B cell (primary cell): ENCODE data around the gene DYDC2. TPM values are rescaled to one million over a fixed set of nuclear protein-coding genes. Genes with fewer than 3 reads are reported as not detected.

Experiments
- ATAC-seq: fragments of 200-7000 bp; cut with Tn5 transposase; one replicate; pipeline ENCODE4 v1.10.0; 2021; ENCODE audit warnings: low read depth, mild to moderate bottlenecking, moderate number of reproducible peaks, moderate library complexity
- CTCF ChIA-PET: fragments of 350-600 bp; sonication (Branson Sonifier 250); formaldehyde crosslinking; loops from one replicate; lab custom pipeline; 2021; ENCODE audit warnings: antibody characterized with exemption, inconsistent platforms; lab: Charles Lee
- POLR2A ChIA-PET: fragments of 350-600 bp; sonication (Branson Sonifier 250); formaldehyde crosslinking; loops from one replicate; lab custom pipeline; 2021; ENCODE audit warnings: antibody characterized with exemption; lab: Charles Lee
- DNase-seq: peaks from one replicate; pipeline ENCODE4 v3.0.0; 2013
- H2AFZ ChIP-seq: 2 replicates; pipeline ENCODE4 v1.6.1; 2012; ENCODE audit warnings: mild to moderate bottlenecking, low read depth, low read length; ENCODE audit not compliant: insufficient read depth, poor library complexity, severe bottlenecking
- H3K27ac ChIP-seq, 2 donors: 1 replicate in 1 of 2; 2 replicates in 1 of 2; pipeline ENCODE4 v1.5.1; 2012 to 2013; ENCODE audit warnings: low read length in 2 of 2, mild to moderate bottlenecking in 2 of 2, moderate library complexity in 1 of 2
- H3K27me3 ChIP-seq, 4 experiments: fragments of 200-600 bp in 1 of 4; sonication (generic) in 1 of 4; replicated peaks in 1 of 4; 1 replicate in 2 of 4; 2 replicates in 2 of 4; pipeline versions ENCODE4 v1.6.1 to v1.7.0; 2013 to 2016; ENCODE audit warnings: low read length in 3 of 4, mild to moderate bottlenecking in 2 of 4, mixed read lengths in 1 of 4, moderate library complexity in 1 of 4; ENCODE audit not compliant: insufficient read depth in 4 of 4, control insufficient read depth in 3 of 4; ENCODE audit errors: control extremely low read depth in 1 of 4
- H3K36me3 ChIP-seq, 2 experiments: replicated peaks in 1 of 2; 1 replicate in 1 of 2; 2 replicates in 1 of 2; pipeline versions ENCODE4 v1.6.1 to v1.7.1; 2013; ENCODE audit warnings: low read length in 1 of 2; ENCODE audit not compliant: insufficient read depth in 2 of 2, control insufficient read depth in 1 of 2; ENCODE audit errors: control extremely low read depth in 1 of 2, extremely low read depth in 1 of 2
- H3K4me1 ChIP-seq, 2 donors: fragments of 200-600 bp in 1 of 2; sonication (generic) in 1 of 2; 1 replicate in 1 of 2; 2 replicates in 1 of 2; pipeline versions ENCODE4 v1.5.1 to v1.6.1; 2013 to 2017; ENCODE audit warnings: low read length in 2 of 2; ENCODE audit not compliant: control insufficient read depth in 2 of 2, insufficient read depth in 2 of 2
- H3K4me2 ChIP-seq: replicated peaks from 2 replicates; pipeline ENCODE3; 2012; ENCODE audit warnings: mild to moderate bottlenecking, low read depth, low read length; ENCODE audit not compliant: poor library complexity, severe bottlenecking
- H3K4me3 ChIP-seq, 5 experiments: fragments of 200-600 bp in 1 of 5; sonication (generic) in 1 of 5; 1 replicate in 3 of 5; 2 replicates in 2 of 5; pipeline versions ENCODE4 v1.5.1 to v1.7.0; 2011 to 2016; ENCODE audit warnings: low read length in 4 of 5, mild to moderate bottlenecking in 4 of 5, low read depth in 2 of 5, control low read depth in 1 of 5, moderate library complexity in 1 of 5; ENCODE audit not compliant: insufficient read depth in 1 of 5; ENCODE audit errors: control extremely low read depth in 1 of 5, extremely low read depth in 1 of 5
- H3K79me2 ChIP-seq: fragments of 200-600 bp; sonication (generic); one replicate; pipeline ENCODE4 v1.6.0; 2016; ENCODE audit warnings: low read length; ENCODE audit not compliant: control insufficient read depth, insufficient read depth
- H3K9ac ChIP-seq: fragments of 200-600 bp; sonication (generic); 2 replicates; pipeline ENCODE4 v1.6.1; 2017; ENCODE audit warnings: mild to moderate bottlenecking, low read length, moderate library complexity
- H3K9me3 ChIP-seq, 3 donors: one replicate each; pipeline versions ENCODE4 v1.6.1 to v1.7.1; 2013; ENCODE audit warnings: low read length in 2 of 3; ENCODE audit not compliant: control insufficient read depth in 2 of 3, insufficient read depth in 1 of 3; ENCODE audit errors: control extremely low read depth in 1 of 3
- H4K20me1 ChIP-seq: 2 replicates; pipeline ENCODE4 v1.6.0; 2012; ENCODE audit warnings: mild to moderate bottlenecking, low read length; ENCODE audit not compliant: insufficient read depth, control insufficient read depth, poor library complexity, severe bottlenecking
- H3K27ac Mint-ChIP-seq: one replicate; pipeline ENCODE4 v1.8.0; 2021; ENCODE audit warnings: mixed read lengths
- H3K27me3 Mint-ChIP-seq: one replicate; pipeline ENCODE4 v1.8.0; 2021; ENCODE audit warnings: mixed read lengths
- H3K4me1 Mint-ChIP-seq: one replicate; pipeline ENCODE4 v1.8.0; 2021; ENCODE audit warnings: mixed read lengths
- H3K4me3 Mint-ChIP-seq: one replicate; pipeline ENCODE4 v1.8.0; 2021; ENCODE audit warnings: mixed read lengths
- H3K9me3 Mint-ChIP-seq: one replicate; pipeline ENCODE4 v1.8.0; 2022; ENCODE audit warnings: mixed read lengths; ENCODE audit not compliant: insufficient read depth
- CTCF ChIP-seq: fragments of 200-600 bp; IDR thresholded peaks from one replicate; pipeline ENCODE4 v1.8.0; 2022; ENCODE audit warnings: antibody characterized with exemption, mild to moderate bottlenecking
- EZH2 ChIP-seq: IDR thresholded peaks from 2 replicates; pipeline ENCODE4 v1.6.1; 2012; ENCODE audit warnings: borderline replicate concordance, low read depth, mild to moderate bottlenecking, moderate library complexity, low read length; ENCODE audit not compliant: insufficient read depth, poor library complexity, severe bottlenecking
- WGBS: methylation state at CpG from one replicate; pipeline ENCODE4 v1.1.5; 2013; ENCODE audit warnings: missing lambda C conversion rate; ENCODE audit not compliant: insufficient coverage; 5-methylcytosine and 5-hydroxymethylcytosine counted together
- intact Hi-C: fragments of 100-400 bp; cut with micrococcal nuclease; formaldehyde crosslinking; loops from one replicate; pipeline ENCODE4 v1.10.0; 2022
- polyA plus RNA-seq: library from polyadenylated mRNA; depleted of rRNA; stranded (reverse); fragments of >200 nt; gene quantifications from 2 replicates; pipeline ENCODE4 v1.2.3, GENCODE V29; 2012
- total RNA-seq, 2 donors: library from RNA; stranded (reverse); fragments of 120-200 nt in 1 of 2; gene quantifications; 1 replicate in 1 of 2; 2 replicates in 1 of 2; pipeline versions ENCODE4 v1.2.3 to v1.2.4, GENCODE V29; 2013 to 2022

The DYDC2 gene
- total and polyA plus RNA-seq, 2 donors (not counting 1 experiment from before 2014, with no cell fraction given): not detected

- Histone ChIP-seq H3K36me3 (no peaks in the 10 kb centered on the region), H3K4me1 (no peaks in the 10 kb centered on the region), H3K9ac (no peak overlapping the region), H3K4me3 (no peak overlapping the region), H4K20me1 (no peaks in the 10 kb centered on the region), H3K9me3 (no peaks in the 10 kb centered on the region), H3K27me3 (no peaks in the 10 kb centered on the region), H3K27ac (no peak overlapping the region), H3K79me2 (no peaks in the 10 kb centered on the region), H2AFZ (no peak overlapping the region), H3K4me2 (no peak overlapping the region)
- no peak for DNase-seq
- no peaks in the 10 kb centered on the region for H3K9me3 Mint-ChIP-seq
- no peak overlapping the region for H3K27ac Mint-ChIP-seq
- no peaks in the 10 kb centered on the region for H3K27me3 Mint-ChIP-seq
- intact Hi-C loops: no loop called here
- 67% methylated on average over 6 of the region's 8 CpGs for WGBS
- ChIA-PET POLR2A (no interaction called here), CTCF (interaction anchor here (0.6 kb wide), 1 partner anchor 125 kb away, joined by 4 read pairs; no protein-coding TSS in a partner anchor)
- no peak for ATAC-seq
- H3K4me3 Mint-ChIP-seq: no peak overlapping the region
- no peak for TF ChIP-seq CTCF
- TF ChIP-seq EZH2: no peak
- H3K4me1 Mint-ChIP-seq: no peaks in the 10 kb centered on the region
Measured at GRCh38 chr10:80400136-80400804, 43.7 kb downstream of the DYDC2 start.

DNA sequence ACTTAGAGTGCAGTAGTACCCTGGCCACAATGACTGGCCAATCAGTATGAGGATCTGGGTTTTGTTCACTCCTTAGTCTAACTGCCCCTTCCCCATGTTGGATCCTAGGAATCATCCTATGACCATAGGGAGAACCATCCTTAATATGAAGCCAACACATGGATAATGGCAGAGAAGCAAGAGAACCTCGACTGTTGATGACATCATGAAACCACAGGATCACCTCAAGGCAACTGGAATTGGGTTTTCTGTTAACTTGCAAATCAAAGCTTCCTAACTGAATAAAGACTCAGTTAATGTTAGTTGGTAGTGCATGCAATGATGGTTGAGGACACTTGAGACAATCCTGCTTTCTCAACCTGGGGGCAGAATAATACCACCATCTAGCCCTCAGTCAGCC lies 48.5 kb downstream of the DYDC2 start:
- Histone ChIP-seq H3K36me3 (no peaks in the 10 kb centered on the region), H3K27ac (no peak overlapping the region), H4K20me1 (no peaks in the 10 kb centered on the region), H3K79me2 (no peaks in the 10 kb centered on the region), H3K9me3 (peaks cover 0 to 5% (median 0%) of the 10 kb centered on the region in 3 donors), H2AFZ (no peak overlapping the region), H3K4me3 (no peak overlapping the region), H3K27me3 (no peaks in the 10 kb centered on the region), H3K9ac (no peak overlapping the region), H3K4me2 (no peak overlapping the region), H3K4me1 (peaks cover 6 to 15% of the 10 kb centered on the region in 2 donors)
- whole genome bisulfite sequencing: no CpG with 5 or more reads among the region's 1 CpG
- H3K27me3 Mint-ChIP-seq: peaks cover 5% of the 10 kb centered on the region
- ATAC-seq: no peak
- CTCF ChIA-PET: interaction anchor here (0.9 to 3.7 kb wide), 2 partner anchors 22 to 100 kb away, joined by 4 to 28 read pairs; no protein-coding TSS in a partner anchor
- H3K27ac Mint-ChIP-seq: no peak overlapping the region
- H3K9me3 Mint-ChIP-seq: no peaks in the 10 kb centered on the region
- H3K4me3 Mint-ChIP-seq: no peak overlapping the region
- H3K4me1 Mint-ChIP-seq: peaks cover 11% of the 10 kb centered on the region
- intact Hi-C loops: no loop called here
- POLR2A ChIA-PET: no interaction called here
- DNase-seq: no peak
- TF ChIP-seq EZH2 (no peak), CTCF (no peak)
